GM12872 (cell line): Measurements from ENCODE around the gene SELP.

Experiments
- TF ChIP-seq, protein P1 (sequence below): IDR thresholded peaks from 3 replicates; pipeline ENCODE4 v1.5.1; 2011; ENCODE audit warnings: low read depth, mild to moderate bottlenecking, low read length, moderate library complexity; ENCODE audit not compliant: insufficient read depth

The SELP gene

DNA sequence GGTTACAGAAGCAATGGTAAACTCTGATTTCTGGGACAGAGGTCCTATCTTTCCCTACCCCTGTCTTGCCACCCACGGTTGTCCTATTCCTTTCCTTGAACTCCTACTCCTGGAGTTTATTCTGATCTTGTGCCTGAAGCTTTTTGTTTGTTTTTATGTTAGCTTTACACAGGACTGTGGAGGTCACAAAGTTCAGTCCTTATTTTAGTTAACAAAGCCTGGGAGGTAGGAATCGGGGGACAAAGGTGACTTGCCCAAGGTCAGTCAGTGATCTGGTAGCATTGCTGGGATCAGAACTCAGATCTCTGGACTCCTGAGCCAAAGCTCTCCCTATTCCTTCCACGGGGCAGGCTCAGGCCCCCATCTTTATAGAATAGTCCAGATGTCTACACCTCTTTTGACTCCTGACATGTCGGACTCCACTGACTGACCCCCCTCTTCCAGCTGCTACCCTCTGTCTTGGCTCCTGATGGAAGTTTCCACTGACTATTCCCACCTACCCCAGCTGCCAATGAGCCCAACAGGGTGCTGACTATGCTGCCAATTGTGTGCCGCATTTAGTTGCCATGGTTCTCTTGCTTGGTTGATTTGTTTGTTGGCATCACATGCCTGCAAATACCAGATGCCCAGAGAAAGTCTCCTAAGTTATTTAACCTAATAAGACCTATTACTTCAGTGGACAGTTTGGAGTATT, 53.5 kb downstream of the SELP start:
- TF ChIP-seq, protein P1, sequence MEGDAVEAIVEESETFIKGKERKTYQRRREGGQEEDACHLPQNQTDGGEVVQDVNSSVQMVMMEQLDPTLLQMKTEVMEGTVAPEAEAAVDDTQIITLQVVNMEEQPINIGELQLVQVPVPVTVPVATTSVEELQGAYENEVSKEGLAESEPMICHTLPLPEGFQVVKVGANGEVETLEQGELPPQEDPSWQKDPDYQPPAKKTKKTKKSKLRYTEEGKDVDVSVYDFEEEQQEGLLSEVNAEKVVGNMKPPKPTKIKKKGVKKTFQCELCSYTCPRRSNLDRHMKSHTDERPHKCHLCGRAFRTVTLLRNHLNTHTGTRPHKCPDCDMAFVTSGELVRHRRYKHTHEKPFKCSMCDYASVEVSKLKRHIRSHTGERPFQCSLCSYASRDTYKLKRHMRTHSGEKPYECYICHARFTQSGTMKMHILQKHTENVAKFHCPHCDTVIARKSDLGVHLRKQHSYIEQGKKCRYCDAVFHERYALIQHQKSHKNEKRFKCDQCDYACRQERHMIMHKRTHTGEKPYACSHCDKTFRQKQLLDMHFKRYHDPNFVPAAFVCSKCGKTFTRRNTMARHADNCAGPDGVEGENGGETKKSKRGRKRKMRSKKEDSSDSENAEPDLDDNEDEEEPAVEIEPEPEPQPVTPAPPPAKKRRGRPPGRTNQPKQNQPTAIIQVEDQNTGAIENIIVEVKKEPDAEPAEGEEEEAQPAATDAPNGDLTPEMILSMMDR, result no peak

DNA sequence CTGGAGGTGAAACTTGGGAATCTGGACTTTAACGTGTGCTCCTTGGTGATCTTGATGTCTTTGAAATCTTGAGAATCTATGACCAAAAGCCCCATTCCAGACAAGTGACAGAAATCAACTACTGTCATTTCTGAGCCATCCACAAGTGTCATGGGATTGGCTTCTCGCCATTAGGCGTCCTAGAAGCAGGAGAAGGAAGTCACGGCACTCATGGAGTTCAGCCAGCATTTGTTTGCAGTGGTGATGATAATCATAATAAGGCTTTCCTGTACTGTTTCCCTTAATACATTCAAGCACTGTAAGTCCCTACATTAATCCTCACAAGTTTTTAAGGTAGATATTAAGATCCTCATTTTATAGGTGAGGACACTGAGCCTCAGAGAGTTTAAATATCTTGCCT, 55.6 kb downstream of the SELP start:
- TF ChIP-seq, protein P1, result no peak

DNA sequence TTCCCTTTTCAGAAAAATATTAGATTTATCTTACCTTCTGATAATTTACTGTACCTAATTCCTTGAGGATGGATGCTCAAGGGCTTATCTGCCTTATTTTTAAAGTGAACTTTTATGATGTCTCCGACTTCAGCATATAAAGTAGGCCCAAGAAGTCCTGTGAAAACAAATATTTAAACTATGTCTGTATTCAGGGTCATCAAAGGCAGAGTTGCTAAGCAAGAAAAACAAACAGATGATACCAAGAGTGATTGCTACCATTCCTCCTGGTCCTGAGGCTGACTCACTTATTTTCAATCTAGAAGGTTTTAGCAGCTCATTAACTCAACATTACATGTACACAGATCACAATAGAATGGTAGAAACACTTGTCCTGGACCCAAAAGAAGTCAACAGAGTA, 57.7 kb downstream of the SELP start:
- TF ChIP-seq, protein P1, result no peak

DNA sequence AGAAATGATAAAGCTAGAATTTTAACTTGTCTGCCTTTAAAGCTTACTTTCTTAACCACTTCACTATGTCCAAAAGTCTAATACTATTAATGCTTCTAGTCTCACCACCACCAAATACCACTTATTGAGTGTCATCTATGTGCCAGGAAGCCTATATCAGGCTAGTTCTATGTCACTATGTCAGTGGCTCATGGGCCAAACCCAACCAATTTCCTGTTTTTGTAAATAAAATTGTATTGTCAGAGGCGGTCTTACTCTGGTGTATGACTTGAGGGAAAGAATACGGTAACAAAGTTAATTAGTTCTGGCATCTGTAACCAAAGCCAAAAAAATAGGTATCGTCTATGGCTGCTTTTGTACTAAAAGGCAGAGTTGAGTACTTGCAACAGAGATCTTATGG, 58.5 kb downstream of the SELP start:
- TF ChIP-seq, protein P1, result no peak

DNA sequence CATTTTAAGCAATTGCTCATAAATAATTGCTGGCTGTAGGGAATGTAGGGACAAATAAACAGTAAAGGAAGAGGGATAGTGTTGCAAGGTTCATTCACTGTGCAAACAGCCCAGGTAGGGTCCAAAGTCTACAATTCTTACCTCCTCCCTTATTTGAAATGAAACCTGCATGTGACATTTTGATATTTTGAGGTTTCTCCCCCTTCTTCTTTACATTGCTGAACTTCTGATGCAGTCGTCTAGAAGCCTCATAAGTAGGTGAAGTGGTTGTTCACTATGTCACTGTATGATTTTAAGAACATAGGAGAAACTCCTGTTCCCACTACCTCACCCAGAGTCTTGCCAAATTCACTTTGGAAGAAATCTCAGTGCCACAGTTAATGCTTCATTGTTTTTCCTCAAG, 59.8 kb downstream of the SELP start:
- TF ChIP-seq, protein P1, result no peak

DNA sequence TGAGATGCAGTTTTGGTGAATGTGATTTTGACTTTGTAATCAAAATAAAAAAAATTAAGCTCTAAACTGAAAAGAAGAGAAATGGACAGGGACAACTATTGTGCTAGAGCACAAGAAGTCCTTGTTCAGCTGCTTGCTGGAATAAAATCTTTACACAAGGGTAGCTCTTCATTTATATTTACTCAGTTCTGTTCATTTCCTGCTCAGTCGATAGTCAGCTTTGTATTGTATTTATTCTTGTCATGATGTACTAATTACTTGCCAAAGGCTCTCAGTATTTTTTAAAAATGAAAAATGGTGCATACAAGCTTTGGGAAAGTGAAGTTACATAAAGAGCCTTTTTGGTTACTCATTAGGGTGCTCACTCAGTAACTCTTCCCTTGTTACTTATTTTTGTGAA, 61.4 kb downstream of the SELP start:
- TF ChIP-seq, protein P1, result no peak

DNA sequence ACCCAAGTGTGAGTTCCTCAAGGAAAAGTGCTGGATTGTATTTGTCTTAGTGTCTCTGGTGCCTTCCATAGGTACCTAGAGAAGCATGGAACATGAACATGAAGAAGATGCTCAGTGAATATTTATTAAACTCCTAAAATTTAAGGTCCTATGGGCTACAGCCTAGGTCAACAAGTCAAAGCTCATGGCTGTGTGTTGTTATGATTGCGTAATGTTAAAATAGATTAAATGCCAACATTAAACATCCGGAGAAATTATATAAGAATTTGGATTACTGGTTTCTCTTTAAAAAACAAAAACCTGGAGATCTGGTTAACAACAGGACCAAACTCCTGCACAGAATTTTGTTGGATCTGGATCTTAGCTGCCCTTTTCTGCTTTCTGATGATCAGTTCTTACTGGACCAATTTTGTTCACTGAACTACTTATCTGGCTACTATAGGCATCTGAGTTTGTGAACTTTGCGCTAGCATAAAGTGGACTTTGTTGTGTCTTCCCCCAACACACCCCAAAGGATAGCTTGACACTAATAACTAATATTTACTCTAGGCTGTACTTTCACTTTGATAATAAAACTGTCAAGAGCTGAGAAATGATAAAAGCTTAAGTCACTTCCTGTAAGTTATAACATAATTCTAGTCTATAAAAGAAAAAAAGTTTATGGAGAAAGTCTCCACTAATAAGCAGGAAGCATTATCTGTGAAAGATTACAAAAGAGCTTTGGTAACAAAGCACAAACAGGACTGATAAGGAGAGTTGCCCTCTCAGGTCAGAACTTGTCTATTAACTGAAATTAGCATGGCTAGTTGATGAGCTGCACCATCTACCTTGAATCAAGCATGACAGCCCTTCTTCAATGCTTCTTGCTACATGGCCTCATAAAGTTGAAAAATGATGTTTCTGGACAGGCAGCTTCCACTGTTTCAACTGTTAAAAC, 64.3 kb downstream of the SELP start:
- TF ChIP-seq, protein P1, result no peak
